Esophagus squamous epithelium (tissue), 5 donors: ENCODE measurements around the gene AMFR. TPM values are rescaled to one million over a fixed set of nuclear protein-coding genes. Genes with fewer than 3 reads are reported as not detected.

Source experiments
- DNase-seq: peaks from one replicate; lab custom pipeline; 2025; lab: John Stamatoyannopoulos, UW
- H3K27ac ChIP-seq, 4 donors: fragments of 200-600 bp; sonication (generic); one replicate each; pipeline ENCODE4 v1.5.1; 2016 to 2019; ENCODE audit warnings: mild to moderate bottlenecking in 1 of 4
- H3K27me3 ChIP-seq, 4 donors: fragments of 200-600 bp; sonication (generic); 1 replicate in 3 of 4; 2 replicates in 1 of 4; pipeline versions ENCODE4 v1.5.1 to v1.6.0; 2017 to 2021; ENCODE audit warnings: antibody characterized with exemption in 1 of 4
- H3K36me3 ChIP-seq, 3 donors: fragments of 200-600 bp; sonication (generic); one replicate each; pipeline ENCODE4 v1.5.1; 2016 to 2019
- H3K4me1 ChIP-seq, 3 donors: fragments of 200-600 bp; sonication (generic); one replicate each; pipeline ENCODE4 v1.5.1; 2017 to 2019
- H3K4me3 ChIP-seq, 4 donors: fragments of 200-600 bp; sonication (generic); 1 replicate in 3 of 4; 2 replicates in 1 of 4; pipeline ENCODE4 v1.5.1; 2016 to 2019; ENCODE audit warnings: mild to moderate bottlenecking in 2 of 4, moderate library complexity in 1 of 4
- H3K9me3 ChIP-seq, 3 donors: fragments of 200-600 bp; sonication (generic); one replicate each; pipeline ENCODE4 v1.5.1; 2016 to 2019
- CTCF ChIP-seq, 6 experiments: fragments of 450-650 bp in 4 of 6; fragments of 200-600 bp in 2 of 6; sonication (generic) in 2 of 6; IDR thresholded peaks; one replicate each; pipeline ENCODE4 v1.5.1; 2016 to 2019; ENCODE audit warnings: antibody characterized with exemption in 6 of 6, mild to moderate bottlenecking in 4 of 6, moderate library complexity in 4 of 6
- POLR2A ChIP-seq, 4 donors: fragments of 450-650 bp; IDR thresholded peaks; one replicate each; pipeline ENCODE4 v1.6.1; 2017; ENCODE audit warnings: antibody characterized with exemption in 4 of 4, mild to moderate bottlenecking in 4 of 4, moderate library complexity in 3 of 4
- WGBS, 2 donors: methylation state at CpG; one replicate each; pipeline ENCODE4 v1.1.5; 2018; 5-methylcytosine and 5-hydroxymethylcytosine counted together
- intact Hi-C: fragments of 100-400 bp; cut with DNase I; formaldehyde crosslinking; loops from one replicate; pipeline ENCODE4 v1.15.0; 2022
- total RNA-seq, 4 donors: library from RNA; depleted of rRNA; stranded (reverse); fragments of >200 nt; gene quantifications; one replicate each; pipeline ENCODE4 v1.1.0, GENCODE V29; 2016
- donor health status: DM: yes; HTN: yes; CAD: no.

The AMFR gene
- total RNA-seq, 4 donors from 2014 or later, result 69.9 to 133 (median 111) TPM

GRCh38 chr16:56349711-56350161 lies 75.6 kb downstream of the AMFR start:
- H3K27me3 ChIP-seq, result no peaks in the 10 kb centered on the region
- DNase-seq, result no peak
- intact Hi-C loops, result no loop called here
- 92% methylated on average over 11 to 13 of the region's 16 CpGs for WGBS, 2 donors
- H3K27ac ChIP-seq, result no peak overlapping the region
- H3K4me3 ChIP-seq, result no peak overlapping the region
- peaks cover 0 to 16% (median 0%) of the 10 kb centered on the region in 3 donors for H3K4me1 ChIP-seq
- H3K9me3 ChIP-seq, result no peaks in the 10 kb centered on the region
- no peaks in the 10 kb centered on the region for H3K36me3 ChIP-seq
- TF ChIP-seq POLR2A (IDR thresholded peaks at IDR 0.05), result no peak

- DNase-seq, result no peak
- WGBS, 2 donors, result 85% methylated on average over 2 of the region's 2 CpGs; no CpG with 5 or more reads in 1 of the 2 donors
- H3K4me1 ChIP-seq, result peaks cover 0 to 23% (median 0%) of the 10 kb centered on the region in 3 donors
These were observed 76.3 kb downstream of the AMFR start for GRCh38 chr16:56349086-56349415.

GRCh38 chr16:56348168-56349085 lies 76.9 kb downstream of the AMFR start:
- Histone ChIP-seq H3K9me3 (no peaks in the 10 kb centered on the region), H3K27me3 (no peaks in the 10 kb centered on the region), H3K4me1 (peaks cover 0 to 26% (median 5%) of the 10 kb centered on the region in 3 donors), H3K27ac (no peak overlapping the region), H3K36me3 (no peaks in the 10 kb centered on the region), H3K4me3 (no peak overlapping the region)
- no peak for DNase-seq
- 81 to 92% methylated on average over 12 of the region's 25 CpGs for WGBS, 2 donors
- intact Hi-C loops, result no loop called here
- TF ChIP-seq CTCF (IDR thresholded peaks at IDR 0.05) (no peak), POLR2A (IDR thresholded peaks at IDR 0.05) (no peak)

More at GRCh38 chr16:56349086-56349415, 76.3 kb downstream of the AMFR start:
- no peaks in the 10 kb centered on the region for H3K36me3 ChIP-seq
- intact Hi-C loops, result no loop called here
- no peaks in the 10 kb centered on the region for H3K27me3 ChIP-seq
- TF ChIP-seq POLR2A (IDR thresholded peaks at IDR 0.05) (no peak), CTCF (IDR thresholded peaks at IDR 0.05) (no peak)
- no peaks in the 10 kb centered on the region for H3K9me3 ChIP-seq
- no peak overlapping the region for H3K27ac ChIP-seq
- H3K4me3 ChIP-seq, result no peak overlapping the region

GRCh38 chr16:56347670-56348069 lies 77.7 kb downstream of the AMFR start:
- Histone ChIP-seq H3K27me3 (no peaks in the 10 kb centered on the region), H3K27ac (no peak overlapping the region), H3K36me3 (no peaks in the 10 kb centered on the region), H3K4me3 (no peak overlapping the region), H3K4me1 (peaks cover 0 to 22% (median 5%) of the 10 kb centered on the region in 3 donors), H3K9me3 (no peaks in the 10 kb centered on the region)
- no peak for DNase-seq
- intact Hi-C loops, result no loop called here
- TF ChIP-seq CTCF (IDR thresholded peaks at IDR 0.05) (no peak), POLR2A (IDR thresholded peaks at IDR 0.05) (no peak)
- WGBS, 2 donors, result 74 to 80% methylated on average over 7 of the region's 11 CpGs

- H3K27ac ChIP-seq, result no peak overlapping the region
- peaks cover 0 to 24% (median 5%) of the 10 kb centered on the region in 3 donors for H3K4me1 ChIP-seq
- H3K36me3 ChIP-seq, result no peaks in the 10 kb centered on the region
- WGBS, 2 donors, result 93% methylated on average over 3 of the region's 8 CpGs; no CpG with 5 or more reads in 1 of the 2 donors
- TF ChIP-seq CTCF (IDR thresholded peaks at IDR 0.05), result no peak
- no peak for TF ChIP-seq POLR2A (IDR thresholded peaks at IDR 0.05)
- intact Hi-C loops, result no loop called here
- no peak for DNase-seq
- no peaks in the 10 kb centered on the region for H3K27me3 ChIP-seq
- no peak overlapping the region for H3K4me3 ChIP-seq
- no peaks in the 10 kb centered on the region for H3K9me3 ChIP-seq
These were observed 78.2 kb downstream of the AMFR start for GRCh38 chr16:56347166-56347565.
